ENCODE results near the gene PCDHB15.
"Not testable (repeated sequence)": the region's sequence is repeated elsewhere in the genome, so short reads cannot be mapped to it uniquely, and the experiment has no call there.

DNA sequence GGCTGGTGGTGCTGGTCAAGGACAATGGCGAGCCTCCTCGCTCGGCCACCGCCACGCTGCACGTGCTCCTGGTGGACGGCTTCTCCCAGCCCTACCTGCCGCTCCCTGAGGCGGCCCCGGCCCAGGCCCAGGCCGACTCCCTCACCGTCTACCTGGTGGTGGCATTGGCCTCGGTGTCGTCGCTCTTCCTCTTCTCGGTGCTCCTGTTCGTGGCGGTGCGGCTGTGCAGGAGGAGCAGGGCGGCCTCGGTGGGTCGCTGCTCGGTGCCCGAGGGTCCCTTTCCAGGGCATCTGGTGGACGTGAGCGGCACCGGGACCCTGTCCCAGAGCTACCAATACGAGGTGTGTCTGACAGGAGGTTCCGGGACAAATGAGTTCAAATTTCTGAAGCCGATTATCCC, 19.8 kb upstream of the PCDHB15 start:
- TF ChIP-seq, protein P1, sequence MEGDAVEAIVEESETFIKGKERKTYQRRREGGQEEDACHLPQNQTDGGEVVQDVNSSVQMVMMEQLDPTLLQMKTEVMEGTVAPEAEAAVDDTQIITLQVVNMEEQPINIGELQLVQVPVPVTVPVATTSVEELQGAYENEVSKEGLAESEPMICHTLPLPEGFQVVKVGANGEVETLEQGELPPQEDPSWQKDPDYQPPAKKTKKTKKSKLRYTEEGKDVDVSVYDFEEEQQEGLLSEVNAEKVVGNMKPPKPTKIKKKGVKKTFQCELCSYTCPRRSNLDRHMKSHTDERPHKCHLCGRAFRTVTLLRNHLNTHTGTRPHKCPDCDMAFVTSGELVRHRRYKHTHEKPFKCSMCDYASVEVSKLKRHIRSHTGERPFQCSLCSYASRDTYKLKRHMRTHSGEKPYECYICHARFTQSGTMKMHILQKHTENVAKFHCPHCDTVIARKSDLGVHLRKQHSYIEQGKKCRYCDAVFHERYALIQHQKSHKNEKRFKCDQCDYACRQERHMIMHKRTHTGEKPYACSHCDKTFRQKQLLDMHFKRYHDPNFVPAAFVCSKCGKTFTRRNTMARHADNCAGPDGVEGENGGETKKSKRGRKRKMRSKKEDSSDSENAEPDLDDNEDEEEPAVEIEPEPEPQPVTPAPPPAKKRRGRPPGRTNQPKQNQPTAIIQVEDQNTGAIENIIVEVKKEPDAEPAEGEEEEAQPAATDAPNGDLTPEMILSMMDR (IDR thresholded peaks at IDR 0.05) = not testable (repeated sequence)
- TF ChIP-seq EP300 (IDR thresholded peaks at IDR 0.05) = not testable (repeated sequence)
